Esophagus squamous epithelium (tissue), 5 donors: ENCODE data around the gene NLRP5. TPM values are rescaled to one million over a fixed set of nuclear protein-coding genes. Genes with fewer than 3 reads are reported as not detected.

Source experiments
- DNase-seq: peaks from one replicate; lab custom pipeline; 2025; lab: John Stamatoyannopoulos, UW
- H3K27ac ChIP-seq, 4 donors: fragments of 200-600 bp; sonication (generic); one replicate each; pipeline ENCODE4 v1.5.1; 2016 to 2019; ENCODE audit warnings: mild to moderate bottlenecking in 1 of 4
- H3K27me3 ChIP-seq, 4 donors: fragments of 200-600 bp; sonication (generic); 1 replicate in 3 of 4; 2 replicates in 1 of 4; pipeline versions ENCODE4 v1.5.1 to v1.6.0; 2017 to 2021; ENCODE audit warnings: antibody characterized with exemption in 1 of 4
- H3K36me3 ChIP-seq, 3 donors: fragments of 200-600 bp; sonication (generic); one replicate each; pipeline ENCODE4 v1.5.1; 2016 to 2019
- H3K4me1 ChIP-seq, 3 donors: fragments of 200-600 bp; sonication (generic); one replicate each; pipeline ENCODE4 v1.5.1; 2017 to 2019
- H3K4me3 ChIP-seq, 4 donors: fragments of 200-600 bp; sonication (generic); 1 replicate in 3 of 4; 2 replicates in 1 of 4; pipeline ENCODE4 v1.5.1; 2016 to 2019; ENCODE audit warnings: mild to moderate bottlenecking in 2 of 4, moderate library complexity in 1 of 4
- H3K9me3 ChIP-seq, 3 donors: fragments of 200-600 bp; sonication (generic); one replicate each; pipeline ENCODE4 v1.5.1; 2016 to 2019
- POLR2A ChIP-seq, 4 donors: fragments of 450-650 bp; IDR thresholded peaks; one replicate each; pipeline ENCODE4 v1.6.1; 2017; ENCODE audit warnings: antibody characterized with exemption in 4 of 4, mild to moderate bottlenecking in 4 of 4, moderate library complexity in 3 of 4
- WGBS, 2 donors: methylation state at CpG; one replicate each; pipeline ENCODE4 v1.1.5; 2018; 5-methylcytosine and 5-hydroxymethylcytosine counted together
- intact Hi-C: fragments of 100-400 bp; cut with DNase I; formaldehyde crosslinking; loops from one replicate; pipeline ENCODE4 v1.15.0; 2022
- total RNA-seq, 4 donors: library from RNA; depleted of rRNA; stranded (reverse); fragments of >200 nt; gene quantifications; one replicate each; pipeline ENCODE4 v1.1.0, GENCODE V29; 2016
- TF ChIP-seq, protein P1 (sequence below), 6 experiments: fragments of 450-650 bp in 4 of 6; fragments of 200-600 bp in 2 of 6; sonication (generic) in 2 of 6; IDR thresholded peaks; one replicate each; pipeline ENCODE4 v1.5.1; 2016 to 2019; ENCODE audit warnings: antibody characterized with exemption in 6 of 6, mild to moderate bottlenecking in 4 of 6, moderate library complexity in 4 of 6
- donor health status: DM: yes; HTN: yes; CAD: no.

Gene NLRP5
- total RNA-seq, 4 donors from 2014 or later: not detected

DNA sequence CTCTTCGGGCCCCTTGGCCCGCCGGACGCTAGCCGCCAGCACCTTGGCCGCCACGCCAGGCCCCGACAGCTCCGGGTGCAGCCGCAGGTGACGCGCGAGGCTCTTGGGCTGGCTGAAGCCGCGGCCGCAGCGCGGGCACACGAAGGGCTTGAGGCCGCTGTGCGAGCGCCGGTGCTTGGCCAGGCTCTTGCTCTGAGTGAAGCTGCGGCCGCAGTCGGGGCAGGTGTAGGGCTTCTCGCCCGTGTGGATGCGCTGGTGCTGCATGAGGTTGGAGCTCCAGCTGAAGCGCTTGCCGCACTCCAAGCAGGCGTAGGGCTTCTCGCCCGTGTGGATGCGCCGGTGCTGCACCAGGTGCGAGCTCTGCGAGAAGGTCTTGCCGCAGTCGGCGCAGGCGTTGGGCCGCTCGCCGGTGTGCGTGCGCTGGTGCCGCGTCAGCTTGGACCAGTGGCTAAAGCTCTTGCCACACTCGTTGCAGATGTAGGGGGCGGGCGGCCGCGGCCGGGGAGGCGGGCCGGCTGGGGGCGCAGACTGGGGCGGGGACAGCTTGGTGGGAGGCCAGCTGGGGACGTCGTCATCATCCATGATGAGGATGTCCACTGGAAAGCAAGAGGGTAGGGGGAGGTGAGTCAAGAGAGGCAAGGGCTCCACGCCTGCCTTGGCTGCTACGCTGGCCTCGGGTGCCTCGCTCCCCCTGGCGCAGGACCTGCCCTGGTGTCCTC is 102.1 kb downstream of the NLRP5 start:
- TF ChIP-seq, protein P1, sequence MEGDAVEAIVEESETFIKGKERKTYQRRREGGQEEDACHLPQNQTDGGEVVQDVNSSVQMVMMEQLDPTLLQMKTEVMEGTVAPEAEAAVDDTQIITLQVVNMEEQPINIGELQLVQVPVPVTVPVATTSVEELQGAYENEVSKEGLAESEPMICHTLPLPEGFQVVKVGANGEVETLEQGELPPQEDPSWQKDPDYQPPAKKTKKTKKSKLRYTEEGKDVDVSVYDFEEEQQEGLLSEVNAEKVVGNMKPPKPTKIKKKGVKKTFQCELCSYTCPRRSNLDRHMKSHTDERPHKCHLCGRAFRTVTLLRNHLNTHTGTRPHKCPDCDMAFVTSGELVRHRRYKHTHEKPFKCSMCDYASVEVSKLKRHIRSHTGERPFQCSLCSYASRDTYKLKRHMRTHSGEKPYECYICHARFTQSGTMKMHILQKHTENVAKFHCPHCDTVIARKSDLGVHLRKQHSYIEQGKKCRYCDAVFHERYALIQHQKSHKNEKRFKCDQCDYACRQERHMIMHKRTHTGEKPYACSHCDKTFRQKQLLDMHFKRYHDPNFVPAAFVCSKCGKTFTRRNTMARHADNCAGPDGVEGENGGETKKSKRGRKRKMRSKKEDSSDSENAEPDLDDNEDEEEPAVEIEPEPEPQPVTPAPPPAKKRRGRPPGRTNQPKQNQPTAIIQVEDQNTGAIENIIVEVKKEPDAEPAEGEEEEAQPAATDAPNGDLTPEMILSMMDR (IDR thresholded peaks at IDR 0.05): no peak
- no peak for TF ChIP-seq POLR2A (IDR thresholded peaks at IDR 0.05)
- no peaks in the 10 kb centered on the region for H3K27me3 ChIP-seq
- DNase-seq: no peak
- H3K27ac ChIP-seq: no peak overlapping the region
- peaks cover 4 to 69% (median 5%) of the 10 kb centered on the region in 3 donors for H3K36me3 ChIP-seq
- peaks cover 0 to 25% (median 4%) of the 10 kb centered on the region in 3 donors for H3K4me1 ChIP-seq
- H3K9me3 ChIP-seq: no peaks in the 10 kb centered on the region
- 98% methylated on average over 15 of the region's 66 CpGs; no CpG with 5 or more reads in 1 of the 2 donors for WGBS, 2 donors
- intact Hi-C loops: no loop called here
- no peak overlapping the region for H3K4me3 ChIP-seq

DNA sequence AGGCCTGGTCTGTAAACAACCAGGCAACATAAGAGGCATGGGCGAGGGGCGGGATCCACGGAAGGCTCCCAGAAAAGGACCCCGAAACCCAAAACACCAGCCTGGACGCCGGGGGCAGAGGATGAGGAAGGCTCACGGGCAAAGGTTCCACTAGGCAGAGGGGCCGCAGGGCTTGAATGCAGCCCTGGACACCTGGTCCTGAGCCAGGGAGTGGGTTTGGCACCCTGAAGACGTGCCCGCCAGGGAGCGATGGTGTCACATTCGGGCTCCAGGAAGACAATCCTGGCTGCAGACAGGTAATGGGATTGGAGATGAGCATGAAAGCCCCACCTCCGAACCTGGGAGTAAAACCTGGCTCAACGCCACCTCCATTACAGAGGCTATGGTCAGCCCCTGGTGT is 102.8 kb downstream of the NLRP5 start:
- H3K4me3 ChIP-seq: no peak overlapping the region
- H3K9me3 ChIP-seq: no peaks in the 10 kb centered on the region
- no peaks in the 10 kb centered on the region for H3K27me3 ChIP-seq
- no peak overlapping the region for H3K27ac ChIP-seq
- H3K4me1 ChIP-seq: peaks cover 0 to 25% (median 4%) of the 10 kb centered on the region in 3 donors
- intact Hi-C loops: no loop called here
- TF ChIP-seq, protein P1 (IDR thresholded peaks at IDR 0.05): no peak
- no peak for TF ChIP-seq POLR2A (IDR thresholded peaks at IDR 0.05)
- H3K36me3 ChIP-seq: peaks cover 4 to 74% (median 5%) of the 10 kb centered on the region in 3 donors
- 88 to 89% methylated on average over 5 to 6 of the region's 14 CpGs for WGBS, 2 donors
- DNase-seq: no peak

DNA sequence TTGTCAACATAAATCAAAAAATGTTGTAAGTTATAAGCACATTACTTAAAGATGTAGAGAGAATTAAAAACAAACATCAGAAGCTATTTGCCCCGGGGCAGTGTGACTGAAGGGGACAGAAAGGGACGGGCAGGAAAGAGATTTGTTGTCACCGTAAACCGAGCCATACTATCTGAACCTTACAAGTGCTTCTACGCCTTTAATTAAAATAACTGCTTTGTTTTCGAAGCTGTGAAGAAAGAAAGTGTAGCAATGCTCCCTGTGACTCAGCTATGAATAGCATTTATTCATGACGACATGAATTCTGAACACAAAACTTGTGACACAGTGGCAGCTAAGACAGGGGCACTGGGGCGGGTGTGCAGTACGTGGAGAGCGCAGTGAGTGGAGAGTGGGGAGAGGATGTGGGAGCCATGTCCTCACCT is 104.5 kb downstream of the NLRP5 start:
- DNase-seq: no peak
- H3K9me3 ChIP-seq: no peaks in the 10 kb centered on the region
- H3K4me1 ChIP-seq: peaks cover 0 to 19% (median 4%) of the 10 kb centered on the region in 3 donors
- H3K4me3 ChIP-seq: no peak overlapping the region
- H3K27me3 ChIP-seq: no peaks in the 10 kb centered on the region
- H3K36me3 ChIP-seq: peaks cover 4 to 80% (median 5%) of the 10 kb centered on the region in 3 donors
- WGBS, 2 donors: 37 to 71% methylated on average over 10 of the region's 10 CpGs
- H3K27ac ChIP-seq: peak overlapping the region; percentile 16 to 68 (median 56)
- TF ChIP-seq, protein P1 (IDR thresholded peaks at IDR 0.05): no peak
- TF ChIP-seq POLR2A (IDR thresholded peaks at IDR 0.05): no peak
- intact Hi-C loops: no loop called here

DNA sequence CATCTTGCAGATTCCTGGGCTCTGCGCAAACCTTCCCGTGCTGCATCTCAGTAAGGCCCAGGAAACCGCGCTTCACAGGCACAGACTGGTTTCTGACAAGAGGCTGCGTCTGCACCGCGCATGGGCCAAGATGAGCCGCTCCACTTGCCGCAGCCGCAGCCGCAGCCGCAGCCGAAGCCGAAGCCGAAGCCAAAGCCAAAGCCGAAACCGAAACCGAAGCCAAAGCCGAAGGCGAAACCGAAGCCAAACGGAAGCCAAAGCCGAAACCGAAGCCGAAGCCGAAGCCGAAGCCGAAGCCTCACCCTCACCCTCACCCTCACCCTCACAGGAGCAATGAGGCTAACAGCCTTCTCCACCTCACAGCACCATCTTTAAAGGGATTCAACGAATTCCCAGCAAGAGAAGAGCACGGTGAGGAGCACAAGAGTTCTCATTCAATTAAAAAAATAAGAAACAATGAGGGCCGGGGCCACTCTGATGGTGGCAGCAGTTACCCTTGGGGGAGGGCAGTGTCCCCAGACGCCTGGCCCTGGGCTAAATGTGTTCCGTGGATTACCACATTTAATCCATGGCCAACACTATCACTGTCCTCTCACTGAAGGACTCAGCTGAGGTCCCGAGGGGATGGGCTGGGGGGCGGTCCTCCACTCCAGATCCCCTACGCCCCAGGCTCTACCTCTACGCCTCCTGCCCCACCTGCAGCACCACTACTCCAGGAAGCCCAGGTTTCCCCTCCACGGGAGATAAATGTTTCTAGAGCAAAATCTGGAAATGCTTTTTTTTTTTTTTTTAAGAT is 105.4 kb downstream of the NLRP5 start:
- no peak overlapping the region for H3K4me3 ChIP-seq
- DNase-seq: no peak
- H3K4me1 ChIP-seq: peaks cover 0 to 19% (median 4%) of the 10 kb centered on the region in 3 donors
- no peaks in the 10 kb centered on the region for H3K9me3 ChIP-seq
- intact Hi-C loops: no loop called here
- H3K27ac ChIP-seq: peak overlapping the region; percentile 16 to 68 (median 56)
- peaks cover 4 to 79% (median 5%) of the 10 kb centered on the region in 3 donors for H3K36me3 ChIP-seq
- 83 to 89% methylated on average over 29 to 34 of the region's 38 CpGs for WGBS, 2 donors
- no peak for TF ChIP-seq POLR2A (IDR thresholded peaks at IDR 0.05)
- TF ChIP-seq, protein P1 (IDR thresholded peaks at IDR 0.05): no peak
- no peaks in the 10 kb centered on the region for H3K27me3 ChIP-seq
